ENCODE data around the gene CD44.

GRCh38 chr11:35147235-35147634 lies 8.3 kb downstream of the CD44 start:
- TF ChIP-seq CTCF (IDR thresholded peaks at IDR 0.05; ENCODE audit: poor library complexity, severe bottlenecking) (no peak), RAD21 (conservative IDR thresholded peaks at IDR 0.05) (no peak), EZH2 (IDR thresholded peaks at IDR 0.05; ENCODE audit: borderline replicate concordance, insufficient read depth, low read length, poor library complexity, severe bottlenecking) (no peak), MXI1 (conservative IDR thresholded peaks at IDR 0.05; ENCODE audit: poor library complexity, severe bottlenecking) (no peak)
